Activated CD4-positive, alpha-beta T cell treated with anti-CD3 and anti-CD28 coated beads, Interleukin-2, amount 50 U/mL, for 24 hours (primary cell): ENCODE results near the gene ACSM2A.
"Not testable (repeated sequence)": the region's sequence is repeated elsewhere in the genome, so short reads cannot be mapped to it uniquely, and the experiment has no call there.

Experiments
- DNase-seq, 2 donors: peaks; one replicate each; pipeline ENCODE4 v3.0.0-alpha.2; 2020; ENCODE audit warnings: low read depth in 1 of 2, low spot score in 1 of 2

The ACSM2A gene

DNA sequence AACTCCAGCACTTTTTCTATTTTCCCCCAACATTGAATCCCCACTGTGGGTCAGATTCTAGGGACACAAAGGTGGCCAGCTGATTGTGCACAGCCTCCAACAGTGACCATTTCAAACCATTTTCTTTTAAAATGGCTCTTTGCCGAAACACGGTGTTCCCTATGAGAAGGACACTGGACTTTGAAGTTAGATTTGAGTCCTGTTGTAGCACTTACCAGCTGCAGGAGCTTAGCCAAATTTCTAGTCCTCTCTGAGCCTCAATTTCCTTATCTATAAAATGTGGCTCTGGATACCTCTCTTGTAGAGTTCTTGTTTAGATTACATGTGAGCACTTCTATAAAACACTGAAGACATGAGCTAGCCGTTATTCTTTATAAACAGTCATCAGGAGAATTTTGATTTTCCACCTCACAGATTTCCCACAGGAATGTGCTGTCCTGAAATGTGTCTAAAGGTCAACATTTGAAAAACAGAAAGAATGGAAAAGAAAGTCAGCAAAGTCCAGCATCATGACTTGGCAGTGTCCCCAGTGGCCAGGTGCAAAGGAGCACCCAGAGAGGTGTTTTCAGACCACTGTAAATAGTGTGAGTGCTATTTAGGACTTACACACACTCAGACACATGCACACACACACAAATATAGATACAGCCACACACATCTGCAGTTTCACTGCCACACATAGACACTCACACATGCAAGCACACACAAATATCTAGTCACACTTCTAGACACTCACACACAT, 4.5 kb upstream of the ACSM2A start:
- DNase-seq: not testable (repeated sequence)

DNA sequence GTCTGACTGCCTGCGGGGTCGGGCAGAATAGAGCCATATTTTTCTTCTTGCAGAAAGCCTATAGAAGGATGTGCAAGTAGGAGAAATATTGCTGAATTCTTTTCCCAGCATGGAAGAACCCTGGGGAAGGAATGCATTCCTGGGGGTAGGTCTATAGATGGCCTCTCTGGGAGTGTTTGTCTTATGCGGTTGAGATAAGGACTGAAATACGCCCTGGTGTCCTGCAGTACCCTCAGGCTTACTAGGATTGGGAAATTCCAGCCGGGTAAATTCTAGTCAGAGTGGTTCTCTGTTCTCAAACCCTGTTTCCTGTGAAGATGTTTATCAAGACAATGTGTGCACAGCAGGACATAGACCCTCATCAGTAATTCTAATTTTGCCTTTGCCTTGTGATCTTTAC, 2.3 kb downstream of the ACSM2A start:
- not testable (repeated sequence) for DNase-seq

DNA sequence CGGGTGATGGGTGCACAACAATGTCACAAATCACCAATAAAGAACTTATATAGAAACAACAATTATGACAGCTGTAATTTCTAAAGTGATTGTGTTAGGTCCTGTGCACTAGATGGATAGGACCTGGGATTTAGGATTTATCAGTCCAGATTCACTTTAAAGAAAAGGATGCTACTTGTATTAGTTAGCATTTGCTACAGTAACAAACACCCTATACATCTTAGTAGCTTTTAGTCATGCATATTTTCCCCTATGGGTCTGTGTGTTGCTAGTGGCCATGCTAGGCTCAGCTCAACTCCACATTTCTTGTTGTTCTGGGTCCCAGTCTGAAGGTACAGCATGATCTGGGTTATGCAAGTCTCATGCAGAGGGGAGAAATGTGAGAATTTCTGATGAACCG, 7.9 kb downstream of the ACSM2A start:
- not testable (repeated sequence) for DNase-seq

DNA sequence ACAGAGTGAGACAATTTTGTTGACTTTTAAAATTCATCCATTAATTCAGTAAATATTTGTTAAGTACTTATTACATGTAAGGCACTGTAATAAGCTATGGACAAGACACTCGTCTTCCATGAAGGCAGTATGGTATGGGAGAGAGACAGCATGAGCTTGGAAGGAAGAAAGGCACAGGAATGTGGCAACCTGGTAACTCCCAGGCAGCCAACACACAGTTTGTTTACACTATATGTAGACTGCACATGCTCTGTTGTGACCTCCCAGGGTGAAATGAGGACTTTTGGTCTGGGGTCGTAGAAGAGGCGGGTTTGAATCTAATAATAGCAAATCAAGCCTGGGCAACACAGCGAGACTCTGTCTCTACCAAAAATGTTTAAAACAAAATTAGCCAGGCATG, 9.0 kb downstream of the ACSM2A start:
- DNase-seq: not testable (repeated sequence)

DNA sequence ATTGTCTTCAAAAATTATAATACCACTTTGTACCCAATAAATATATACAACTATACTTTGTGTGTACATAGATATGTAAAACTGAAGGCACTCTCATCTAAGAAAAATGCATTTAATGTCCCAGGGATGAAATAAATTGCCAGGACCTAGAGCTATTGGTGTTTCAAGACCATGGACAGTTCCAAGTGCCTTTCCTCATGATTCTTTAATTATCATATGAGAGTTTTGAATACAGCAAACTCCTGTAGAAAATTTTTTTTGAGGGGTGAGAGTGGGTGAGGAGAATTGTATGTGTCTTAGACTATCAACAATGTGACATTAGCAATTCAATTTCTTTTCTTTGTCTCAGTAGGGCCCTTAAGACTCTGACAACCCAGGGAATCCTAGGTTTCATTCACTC, 17.6 kb downstream of the ACSM2A start:
- not testable (repeated sequence) for DNase-seq

DNA sequence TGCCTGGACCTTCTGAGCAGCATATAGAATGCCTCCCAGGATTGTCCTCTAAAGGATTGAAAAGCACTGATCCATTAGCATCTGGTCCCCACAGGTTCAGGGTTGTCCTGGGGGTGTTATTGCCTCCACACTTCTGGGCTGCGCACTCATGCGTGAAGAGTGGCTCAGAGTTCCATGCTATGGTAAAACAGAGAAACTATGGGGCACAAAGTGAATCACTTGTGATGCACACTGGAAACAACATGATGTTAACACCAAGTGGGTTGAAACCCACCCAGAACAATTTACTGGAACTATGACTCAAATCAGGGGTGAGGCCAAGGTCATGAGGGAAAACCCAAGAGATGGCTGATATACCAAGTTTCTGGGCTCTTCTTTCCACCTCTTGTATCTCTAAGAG, 18.6 kb downstream of the ACSM2A start:
- not testable (repeated sequence) for DNase-seq

DNA sequence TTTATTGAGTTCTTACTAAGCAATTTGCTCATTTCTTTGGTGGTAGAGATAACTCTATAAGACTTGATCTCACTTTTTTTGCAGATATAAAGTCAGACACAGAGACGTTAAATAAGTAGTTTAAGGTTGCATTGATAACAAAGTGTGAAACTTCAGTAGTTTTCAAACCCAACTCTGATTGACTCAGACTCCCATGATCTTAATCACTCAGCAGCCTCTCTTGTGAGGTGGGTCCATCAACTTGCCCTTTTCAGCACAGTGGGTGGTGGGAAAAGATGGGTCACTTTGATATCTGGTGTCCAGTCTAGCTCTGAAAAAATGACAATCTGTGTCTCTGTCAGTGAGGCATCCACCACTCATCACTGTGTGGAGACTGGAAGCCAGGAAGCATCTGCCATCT, 19.4 kb downstream of the ACSM2A start:
- DNase-seq: not testable (repeated sequence)

DNA sequence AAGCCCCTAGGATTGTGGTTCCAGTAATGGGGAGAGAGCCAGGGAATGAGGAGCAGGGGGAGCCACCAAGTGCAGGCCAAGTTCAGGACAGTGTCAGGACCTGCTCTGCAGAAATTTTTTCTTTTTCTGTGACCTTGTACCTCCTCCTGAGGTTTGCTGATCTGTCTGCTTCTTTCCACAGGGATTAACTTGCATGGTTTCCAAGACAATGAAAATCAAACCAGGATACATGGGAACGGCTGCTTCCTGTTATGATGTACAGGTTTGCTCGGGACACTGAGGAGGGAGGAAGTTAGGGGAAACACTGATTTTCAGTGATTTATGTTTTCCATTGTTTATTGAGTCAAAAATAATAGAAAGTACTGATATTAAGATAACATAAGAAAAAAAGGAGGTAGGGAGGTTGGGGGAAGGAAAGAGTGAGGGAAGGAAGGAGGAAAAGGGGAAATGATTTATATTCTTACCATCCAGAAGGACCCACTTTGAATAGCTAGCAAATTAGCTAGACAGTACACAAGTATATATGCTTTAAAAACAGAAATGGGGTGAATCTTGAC, 25.9 kb downstream of the ACSM2A start:
- DNase-seq: not testable (repeated sequence)

DNA sequence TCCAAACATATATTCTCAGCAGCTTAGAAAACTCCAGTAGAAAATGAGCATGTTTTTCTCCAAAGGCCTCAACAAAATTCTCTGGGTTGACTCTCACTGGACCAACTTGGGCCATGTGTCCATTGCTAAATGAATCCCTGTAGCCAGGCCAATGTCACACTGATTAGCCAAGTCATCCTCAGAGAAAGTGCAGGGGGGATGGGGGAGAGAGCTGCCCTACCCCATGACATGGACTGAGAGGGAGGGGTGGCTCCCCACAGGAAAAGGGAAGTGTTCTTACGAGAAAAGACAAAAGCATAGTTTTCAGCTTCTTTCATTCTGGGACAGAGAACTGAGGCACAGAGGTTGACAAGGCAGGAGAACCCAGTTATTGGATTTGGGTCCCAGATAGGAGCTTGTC, 32.7 kb downstream of the ACSM2A start:
- not testable (repeated sequence) for DNase-seq

DNA sequence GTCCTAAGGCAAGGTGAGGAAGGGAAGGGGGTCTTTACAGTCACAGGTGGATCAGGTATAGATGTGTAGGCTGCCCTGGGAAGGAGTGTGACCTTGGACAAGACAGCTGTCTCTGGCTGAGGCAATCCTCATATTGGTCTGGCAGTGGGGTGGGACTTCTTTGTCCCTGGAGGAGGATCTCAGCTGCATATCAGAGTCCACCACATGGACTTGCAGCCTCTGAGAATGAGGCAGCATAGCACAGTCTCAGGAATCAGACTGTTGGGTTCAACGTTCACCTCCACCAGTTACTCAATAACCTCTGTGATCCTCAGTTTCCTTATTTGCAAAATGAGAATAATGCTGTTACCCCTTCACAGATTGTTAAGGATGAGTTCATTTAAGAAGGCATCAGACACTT, 33.4 kb downstream of the ACSM2A start:
- no peak for DNase-seq

DNA sequence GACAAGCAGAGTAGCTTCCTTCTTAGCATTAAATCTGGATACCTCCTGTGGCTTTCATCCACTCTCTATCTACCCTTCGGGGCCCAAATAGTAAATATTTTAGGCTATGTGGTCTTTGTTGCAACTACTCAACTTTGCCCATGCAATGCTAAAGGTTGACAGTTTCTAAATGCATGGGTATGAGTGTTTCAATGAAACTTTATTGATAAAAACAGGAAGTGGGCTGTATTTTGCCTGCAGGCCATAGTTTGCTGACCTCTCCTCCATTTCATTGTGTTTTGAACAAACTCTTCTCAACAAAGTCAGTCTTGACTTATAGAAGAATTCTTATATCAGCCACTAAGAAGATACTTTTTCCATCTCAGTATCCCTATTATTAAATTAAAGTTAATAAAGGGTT, 34.1 kb downstream of the ACSM2A start:
- DNase-seq: no peak

DNA sequence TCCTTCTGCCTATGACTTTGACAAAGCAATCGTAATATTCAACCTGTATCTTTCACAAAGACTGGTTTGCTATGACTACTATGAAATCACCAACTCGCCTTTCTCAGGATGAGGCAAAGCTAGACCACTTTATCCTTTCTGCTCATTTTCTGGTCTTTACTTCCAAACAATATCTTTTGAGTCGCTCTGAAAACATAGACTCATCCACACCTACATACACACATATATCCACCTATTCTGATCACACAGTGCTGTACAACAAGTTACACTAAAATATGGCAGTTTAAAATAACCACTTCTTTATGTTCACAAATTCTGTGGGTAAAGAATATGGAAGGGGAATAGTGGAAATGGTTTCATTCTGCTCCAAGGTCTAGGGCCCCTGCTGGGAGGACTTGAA, 39.7 kb downstream of the ACSM2A start:
- not testable (repeated sequence) for DNase-seq

DNA sequence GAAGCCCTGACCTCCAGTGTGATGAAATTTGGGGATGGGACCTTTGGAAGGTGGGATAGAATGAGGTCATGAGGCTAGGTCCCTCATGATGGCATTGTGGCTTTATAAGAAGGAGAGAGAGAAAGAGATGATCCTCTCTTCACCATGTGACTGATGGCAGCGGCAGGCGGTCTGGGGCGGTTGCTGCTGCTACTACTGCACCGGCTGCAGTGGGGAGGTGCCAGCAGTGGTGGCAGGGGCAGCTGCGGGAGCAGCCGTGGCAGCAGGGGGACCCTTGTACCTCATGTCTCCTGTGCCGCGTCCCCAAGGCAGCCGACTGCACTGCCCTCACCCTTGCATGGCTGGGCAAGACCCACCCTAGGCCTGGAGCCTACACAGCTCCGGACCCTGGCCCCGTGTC, 40.1 kb downstream of the ACSM2A start:
- not testable (repeated sequence) for DNase-seq

DNA sequence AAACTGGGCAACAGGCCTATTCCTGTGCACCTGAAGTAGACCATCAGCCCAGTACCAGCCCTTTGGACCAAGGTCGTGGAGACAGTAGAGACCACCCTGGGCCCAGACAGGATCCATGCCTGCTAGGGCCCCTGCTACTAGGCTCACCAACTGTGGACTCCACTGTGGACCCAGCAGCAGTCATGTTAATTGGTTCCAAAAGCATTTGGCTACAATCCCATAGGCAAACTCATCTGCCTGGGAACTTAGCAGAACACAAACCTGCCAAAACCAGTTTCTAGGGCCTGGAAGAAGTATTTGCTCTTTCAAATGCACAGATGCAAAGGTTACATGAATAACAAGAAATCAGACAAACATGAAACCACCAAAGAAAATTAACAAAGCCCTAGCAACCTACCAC, 53.1 kb downstream of the ACSM2A start:
- no peak for DNase-seq

DNA sequence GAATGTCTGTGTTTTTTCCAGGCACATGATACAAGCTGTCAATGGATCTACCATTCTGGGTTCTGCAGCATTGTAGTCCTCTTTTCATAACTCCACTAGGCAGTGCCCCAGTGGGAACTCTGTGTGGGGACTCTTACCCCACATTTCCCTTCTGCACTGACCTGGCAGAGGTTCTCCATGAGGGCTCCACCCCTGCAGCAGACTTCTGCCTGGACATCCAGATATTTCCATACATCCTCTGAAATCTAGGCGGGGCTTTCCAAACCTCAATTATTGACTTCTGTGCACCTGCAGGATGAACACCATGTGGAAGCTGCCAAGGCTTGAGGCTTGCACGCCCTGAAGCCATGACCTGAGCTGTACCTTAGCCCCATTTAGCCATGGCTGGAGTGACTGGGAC, 56.0 kb downstream of the ACSM2A start:
- no peak for DNase-seq

DNA sequence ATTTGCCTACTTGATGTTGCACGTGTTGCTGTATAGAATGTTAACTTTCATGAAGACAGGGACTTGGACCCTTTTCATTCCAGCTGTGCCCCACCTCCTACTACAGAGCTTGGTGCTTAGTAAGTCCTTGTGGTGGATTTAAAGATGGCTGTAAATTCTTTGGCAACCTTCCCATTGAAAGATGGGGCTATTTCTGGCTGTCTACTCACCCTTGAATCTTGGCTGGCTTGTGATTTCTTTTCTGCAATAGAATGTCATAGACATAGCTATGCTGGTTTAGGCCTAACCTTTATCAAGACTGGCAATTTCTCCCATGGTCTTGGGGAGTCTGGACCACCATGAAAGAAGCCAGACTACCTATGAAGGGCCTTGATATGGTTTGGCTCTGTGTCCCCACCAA, 59.0 kb downstream of the ACSM2A start:
- no peak for DNase-seq

DNA sequence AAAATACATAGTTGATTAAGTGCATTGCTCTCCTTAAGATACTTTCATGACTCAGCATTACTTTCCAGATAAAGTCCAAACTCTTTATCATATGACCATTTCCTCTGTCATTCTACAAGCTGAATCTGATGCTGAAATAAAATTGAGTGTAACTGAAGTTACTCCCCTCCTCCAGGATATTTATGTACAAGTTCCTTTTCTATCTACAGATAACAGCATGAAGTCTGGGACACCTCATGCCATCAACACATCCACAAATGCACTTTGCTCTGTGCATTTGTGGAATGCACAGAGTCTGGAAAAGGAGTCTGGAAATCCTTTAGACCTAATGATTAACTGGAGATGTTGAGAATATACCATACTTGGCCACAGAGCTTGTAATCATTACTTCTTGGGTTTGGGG, 64.4 kb downstream of the ACSM2A start:
- DNase-seq: no peak

DNA sequence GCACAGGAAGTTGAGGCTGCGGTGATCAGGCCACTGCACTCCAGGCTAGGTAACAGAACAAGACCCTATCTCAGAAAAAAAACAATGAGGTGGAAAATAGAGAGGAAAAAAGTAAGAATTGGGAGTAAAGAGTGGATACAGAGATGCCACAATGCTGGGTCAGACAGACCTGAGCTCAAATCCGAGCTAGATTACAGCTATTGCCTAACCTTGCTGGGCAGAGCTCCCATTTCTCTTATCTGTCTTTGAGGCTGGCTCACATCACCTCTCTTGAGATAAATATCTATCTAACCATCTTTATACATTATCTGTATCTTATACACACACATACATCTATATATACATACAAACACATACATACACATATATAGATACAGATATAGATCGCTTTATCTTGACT, 65.8 kb downstream of the ACSM2A start:
- DNase-seq: no peak

DNA sequence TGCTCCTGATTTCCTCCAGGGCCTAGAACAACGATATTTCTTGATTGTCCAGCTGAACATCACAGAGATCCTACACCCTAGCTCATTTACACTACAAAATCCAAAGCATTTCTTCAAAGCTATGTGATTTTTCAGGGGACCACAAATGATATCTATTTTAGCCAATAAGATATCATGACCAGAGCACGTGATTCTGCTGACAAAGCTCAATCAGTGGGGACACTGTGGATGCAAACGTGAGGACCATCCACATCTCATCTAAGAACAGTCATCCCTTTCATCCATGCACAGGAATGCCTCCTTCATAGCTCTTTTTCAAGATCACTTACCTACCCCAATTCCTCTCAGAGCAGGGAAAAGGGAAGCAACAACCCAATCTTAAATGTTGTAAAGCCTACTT, 67.9 kb downstream of the ACSM2A start:
- DNase-seq: no peak

DNA sequence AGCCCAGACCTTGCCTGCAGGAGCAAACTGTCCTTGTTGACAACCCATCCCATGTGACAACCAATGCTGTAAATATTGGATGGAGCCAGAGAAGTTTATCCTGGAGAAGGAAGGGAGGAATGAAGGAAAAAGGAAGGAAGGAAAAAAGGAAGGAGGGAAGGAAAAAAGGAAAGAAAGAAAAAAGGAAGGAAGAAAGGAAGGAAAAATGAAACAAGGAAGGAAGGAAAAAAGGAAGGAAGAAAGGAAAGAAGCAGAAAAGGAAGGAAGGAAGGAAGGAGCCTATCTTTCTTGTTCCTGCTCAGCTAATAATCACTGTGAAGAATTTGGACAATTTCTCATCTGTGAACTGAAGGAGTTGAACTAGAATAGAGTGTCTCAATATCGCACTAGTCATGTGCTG, 68.8 kb downstream of the ACSM2A start:
- DNase-seq: no peak

DNA sequence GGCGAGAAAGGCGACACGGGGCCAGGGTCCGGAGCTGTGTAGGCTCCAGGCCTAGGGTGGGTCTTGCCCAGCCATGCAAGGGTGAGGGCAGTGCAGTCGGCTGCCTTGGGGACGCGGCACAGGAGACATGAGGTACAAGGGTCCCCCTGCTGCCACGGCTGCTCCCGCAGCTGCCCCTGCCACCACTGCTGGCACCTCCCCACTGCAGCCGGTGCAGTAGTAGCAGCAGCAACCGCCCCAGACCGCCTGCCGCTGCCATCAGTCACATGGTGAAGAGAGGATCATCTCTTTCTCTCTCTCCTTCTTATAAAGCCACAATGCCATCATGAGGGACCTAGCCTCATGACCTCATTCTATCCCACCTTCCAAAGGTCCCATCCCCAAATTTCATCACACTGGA, 80.5 kb downstream of the ACSM2A start:
- DNase-seq: not testable (repeated sequence)

DNA sequence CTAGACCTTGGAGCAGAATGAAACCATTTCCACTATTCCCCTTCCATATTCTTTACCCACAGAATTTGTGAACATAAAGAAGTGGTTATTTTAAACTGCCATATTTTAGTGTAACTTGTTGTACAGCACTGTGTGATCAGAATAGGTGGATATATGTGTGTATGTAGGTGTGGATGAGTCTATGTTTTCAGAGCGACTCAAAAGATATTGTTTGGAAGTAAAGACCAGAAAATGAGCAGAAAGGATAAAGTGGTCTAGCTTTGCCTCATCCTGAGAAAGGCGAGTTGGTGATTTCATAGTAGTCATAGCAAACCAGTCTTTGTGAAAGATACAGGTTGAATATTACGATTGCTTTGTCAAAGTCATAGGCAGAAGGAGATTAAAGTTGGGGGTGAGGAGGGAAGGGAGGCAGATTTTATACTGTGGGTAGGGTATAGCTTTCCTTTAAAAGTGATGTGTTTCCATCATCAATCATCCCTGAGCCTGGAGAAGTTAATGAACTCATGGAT, 81.0 kb downstream of the ACSM2A start:
- DNase-seq: not testable (repeated sequence)

DNA sequence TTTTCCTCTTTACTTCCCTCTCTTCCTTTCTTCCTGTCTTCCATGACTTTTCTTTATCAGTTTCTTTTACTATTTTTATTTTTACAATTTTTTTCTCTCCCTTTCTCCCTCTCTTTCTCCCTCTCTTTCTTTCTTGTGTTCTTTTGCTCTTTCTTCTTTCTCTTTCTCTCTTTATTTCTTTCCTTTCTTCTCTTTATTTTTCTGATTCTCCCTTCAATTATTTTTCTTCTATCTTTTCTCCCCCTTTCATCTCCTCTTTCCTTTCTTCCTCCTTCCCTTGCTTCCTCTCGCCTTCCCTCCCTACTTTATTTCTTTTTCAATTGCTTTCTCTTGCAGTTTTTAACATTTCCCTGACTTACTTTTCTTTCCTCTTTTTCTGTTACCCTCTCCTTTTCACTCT, 85.3 kb downstream of the ACSM2A start:
- DNase-seq: not testable (repeated sequence)
